GM18867 (cell line): ENCODE results near the gene TUBB1.
"Not testable (repeated sequence)": the region's sequence is repeated elsewhere in the genome, so short reads cannot be mapped to it uniquely, and the experiment has no call there.

ENCODE experiments used
- ATAC-seq: cut with Tn5 transposase; IDR thresholded peaks from one replicate; pipeline ENCODE4 v1.9.1; 2021; ENCODE audit warnings: mild to moderate bottlenecking, moderate library complexity; ENCODE audit not compliant: unreplicated experiment

The TUBB1 gene

DNA sequence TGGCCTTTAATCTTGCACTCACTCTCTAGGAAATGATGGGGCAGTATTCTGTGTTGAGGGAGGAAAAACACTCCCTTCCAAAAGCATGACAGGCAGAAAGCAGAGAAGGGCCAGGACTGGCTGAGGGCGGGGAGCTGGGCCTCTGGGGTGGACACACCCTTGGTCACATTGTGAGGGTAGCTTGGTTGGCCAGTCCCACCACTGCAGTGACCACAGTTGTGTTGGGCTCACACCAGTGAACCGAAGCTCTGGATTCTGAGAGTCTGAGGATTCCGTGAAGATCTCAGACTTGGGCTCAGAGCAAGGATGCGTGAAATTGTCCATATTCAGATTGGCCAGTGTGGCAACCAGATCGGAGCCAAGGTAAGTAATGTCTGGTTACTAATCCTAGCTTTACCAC lies at the start of gene TUBB1:
Gene TUBB1 (plus strand): TSS at position 213 of the 400 bp plus-strand sequence. CDS start 94 bp downstream, at position 307.
- no peak for ATAC-seq

GRCh38 chr20:58969439-58969838 lies 49.8 kb upstream of the TUBB1 start:
- no peak for ATAC-seq

- peak; percentile 56 for ATAC-seq
These were observed 49.1 kb upstream of the TUBB1 start for GRCh38 chr20:58970146-58970545.

DNA sequence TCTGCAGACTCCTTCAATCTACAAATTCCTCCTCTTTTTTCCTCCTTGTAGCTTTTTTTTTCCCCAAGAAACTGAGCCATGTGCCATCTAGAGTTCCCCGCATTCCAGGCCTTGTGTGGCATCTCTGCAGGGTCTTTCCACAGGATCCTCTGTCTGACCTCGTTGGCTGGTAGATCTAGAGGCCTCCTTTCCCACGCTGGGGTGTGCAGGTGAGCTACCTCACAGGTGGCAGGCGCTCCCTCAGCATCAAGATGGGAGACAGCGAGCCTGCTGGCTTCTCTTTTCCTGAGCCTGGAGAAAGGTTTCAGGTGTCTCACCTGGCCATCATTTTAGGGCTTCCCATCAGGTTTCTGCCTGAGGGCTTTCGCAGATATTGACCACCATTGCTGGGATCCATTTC lies 47.8 kb upstream of the TUBB1 start:
- no peak for ATAC-seq

- ATAC-seq: no peak
These were observed 46.0 kb upstream of the TUBB1 start for GRCh38 chr20:58973179-58973578.

- ATAC-seq: no peak
These were observed 45.4 kb upstream of the TUBB1 start for GRCh38 chr20:58973866-58974265.

GRCh38 chr20:58975353-58975752 lies 43.9 kb upstream of the TUBB1 start:
- no peak for ATAC-seq

- ATAC-seq: no peak
These were observed 43.0 kb upstream of the TUBB1 start for GRCh38 chr20:58976061-58976730.

- ATAC-seq: no peak
These were observed 40.7 kb upstream of the TUBB1 start for GRCh38 chr20:58978351-58979190.

DNA sequence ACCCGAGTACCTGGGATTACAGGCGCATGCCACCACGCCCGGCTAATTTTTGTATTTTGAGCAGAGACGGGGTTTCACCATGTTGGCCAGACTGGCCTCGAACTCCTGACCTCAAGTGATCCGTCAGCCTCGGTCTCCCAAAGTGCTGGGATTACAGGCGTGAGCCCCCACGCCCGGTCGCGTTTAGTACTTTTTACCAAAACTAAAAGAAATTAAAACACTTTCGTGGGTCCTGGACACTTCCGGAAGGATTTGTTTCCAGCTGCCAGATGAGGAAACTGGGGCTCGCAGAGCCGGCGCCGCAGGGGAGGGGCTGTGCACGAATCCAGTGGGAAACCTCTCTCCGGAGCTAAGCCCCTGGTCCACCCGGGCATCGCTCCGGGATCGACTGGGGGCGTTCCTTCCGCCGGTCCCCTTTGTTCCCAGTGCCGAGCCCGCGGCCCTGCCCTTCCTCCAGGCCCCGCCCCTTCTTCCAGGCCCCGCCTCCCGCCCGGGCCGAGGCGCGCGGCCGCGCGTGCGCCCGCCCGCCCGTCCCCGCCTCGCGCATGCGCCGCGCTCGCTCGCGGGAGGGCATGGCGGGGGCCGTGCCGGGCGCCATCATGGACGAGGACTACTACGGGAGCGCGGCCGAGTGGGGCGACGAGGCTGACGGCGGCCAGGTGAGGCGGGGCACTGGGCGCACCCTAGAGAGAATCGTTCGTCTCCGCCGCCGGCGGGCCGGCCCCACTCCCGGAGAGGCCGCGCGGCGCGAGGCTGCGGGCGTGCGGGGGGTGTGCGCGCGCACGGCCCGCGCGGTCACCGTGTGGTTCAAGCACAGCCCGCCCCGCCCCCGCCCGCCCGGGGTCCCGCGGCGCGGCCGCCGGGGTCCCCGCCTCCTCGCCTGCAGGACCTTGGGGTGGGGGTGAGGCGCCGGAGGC lies 38.3 kb upstream of the TUBB1 start, which contains the start of gene NELFCD:
Gene NELFCD (plus strand): TSS at position 546 of the 917 bp plus-strand sequence. CDS start 54 bp downstream, at position 600.
- ATAC-seq: peak; percentile 74

DNA sequence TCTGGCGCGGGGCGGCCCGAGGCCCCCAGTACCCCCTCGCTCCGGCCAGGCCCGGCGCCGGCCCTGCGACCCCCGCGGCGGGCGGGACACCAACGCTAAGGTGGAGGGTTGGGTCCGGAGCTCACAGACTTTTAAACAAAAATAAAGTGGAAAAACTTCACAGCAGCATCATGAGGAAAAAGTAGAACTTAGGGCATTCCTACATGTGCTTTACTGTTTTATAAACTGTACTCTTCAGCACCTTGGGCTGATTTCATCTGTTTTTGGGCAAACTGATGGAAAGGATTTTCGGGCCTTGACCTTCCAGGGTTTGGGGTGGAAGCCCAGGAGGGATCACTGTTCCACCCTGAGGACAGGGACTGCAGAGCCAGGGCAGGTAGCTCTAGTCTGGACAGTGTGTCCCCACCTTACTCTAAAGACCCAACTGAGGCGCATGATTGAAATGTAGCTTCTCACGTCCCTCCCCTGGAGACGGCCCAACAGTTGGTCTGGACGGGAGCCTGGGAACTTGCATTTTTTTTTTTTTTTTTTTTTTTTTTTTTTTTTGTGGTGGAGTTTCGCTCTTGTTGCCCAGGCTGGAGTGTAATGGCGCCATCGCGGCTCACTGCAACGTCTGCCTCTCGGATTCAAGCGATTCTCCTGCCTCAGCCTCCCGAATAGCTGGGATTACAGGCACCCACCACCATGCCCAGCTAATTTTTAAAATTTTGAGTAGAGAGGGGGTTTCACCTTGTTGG lies 37.4 kb upstream of the TUBB1 start:
- ATAC-seq: no peak

DNA sequence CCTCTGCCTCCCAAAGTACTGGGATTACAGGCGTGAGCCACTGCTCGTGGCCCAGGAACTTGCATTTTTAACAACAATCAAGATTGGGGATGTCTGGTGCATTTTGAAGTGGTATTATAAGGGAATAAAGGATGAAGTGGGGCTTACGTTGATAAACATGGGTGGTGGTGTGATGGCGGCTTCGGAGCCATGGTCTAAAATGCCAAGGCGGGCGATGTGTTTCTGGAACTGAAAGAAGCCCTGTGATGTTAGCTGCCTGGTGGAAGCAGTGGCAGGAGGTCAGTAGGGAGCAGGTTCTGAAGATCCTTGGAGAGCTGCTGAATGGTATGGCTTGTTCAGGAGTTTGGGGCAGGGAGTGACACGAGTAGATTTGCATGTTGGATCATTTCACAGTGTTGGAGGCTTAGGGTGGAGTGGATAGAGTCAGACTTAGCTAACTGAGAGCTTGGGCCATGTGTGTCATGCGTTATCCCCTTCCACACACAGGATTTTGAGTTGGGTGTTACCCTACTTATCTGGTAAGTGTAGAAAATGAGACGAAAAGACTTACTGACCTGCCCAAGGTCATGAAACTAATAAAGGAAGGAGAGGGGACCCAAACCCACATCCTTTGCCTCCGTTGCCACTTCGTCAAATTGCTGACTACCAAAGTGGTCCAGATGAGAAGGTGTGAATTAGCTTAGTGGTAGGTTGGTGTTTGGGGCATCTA lies 36.7 kb upstream of the TUBB1 start:
- ATAC-seq: no peak

GRCh38 chr20:58983115-58983468 lies 36.1 kb upstream of the TUBB1 start:
- not testable (repeated sequence) for ATAC-seq

DNA sequence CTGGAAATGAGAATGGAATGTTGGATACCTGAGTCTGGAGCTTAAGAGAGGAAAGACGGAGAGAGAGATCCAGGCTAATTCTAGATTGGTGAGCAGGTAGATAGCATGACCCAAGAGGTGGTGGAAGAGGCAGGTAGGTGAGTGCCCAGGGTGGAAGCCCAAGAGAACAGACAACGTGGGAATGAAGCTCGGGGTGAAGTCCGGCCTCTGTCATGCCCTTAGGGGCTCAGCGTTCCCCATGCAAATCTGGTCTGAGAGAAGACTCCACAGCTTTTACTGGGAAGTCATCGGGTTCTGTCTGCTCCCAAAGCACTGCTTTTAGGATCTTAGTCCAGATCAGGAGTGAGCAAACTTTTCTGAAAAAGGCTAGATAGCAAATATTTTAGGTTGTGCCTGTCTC lies 34.5 kb upstream of the TUBB1 start:
- no peak for ATAC-seq

DNA sequence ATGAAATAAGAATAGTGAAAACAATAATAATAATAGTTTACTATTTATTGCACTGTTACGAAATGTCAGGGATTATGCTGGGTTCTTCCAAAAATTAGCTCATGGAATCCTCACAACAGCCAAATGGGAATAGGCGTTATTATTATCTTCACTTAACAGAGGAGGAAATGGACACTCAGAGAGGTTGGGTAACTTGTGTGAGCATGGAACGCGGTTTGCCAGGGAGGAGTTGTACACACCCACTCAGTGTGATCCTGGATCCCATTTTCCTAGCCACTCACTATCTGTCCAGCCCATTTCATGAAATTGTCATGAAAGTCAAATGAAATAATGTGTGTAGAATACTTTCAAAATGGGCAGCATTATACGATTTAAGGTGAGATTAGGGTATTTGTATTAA lies 33.6 kb upstream of the TUBB1 start:
- no peak for ATAC-seq

- no peak for ATAC-seq
These were observed 32.8 kb upstream of the TUBB1 start for GRCh38 chr20:58986286-58986967.

- no peak for ATAC-seq
These were observed 32.2 kb upstream of the TUBB1 start for GRCh38 chr20:58986968-58987517.

- ATAC-seq: no peak
These were observed 31.3 kb upstream of the TUBB1 start for GRCh38 chr20:58987790-58988564.
